Fibroblast of pulmonary artery (primary cell): ENCODE results near the gene DYNC2H1.

Source experiments
- DNase-seq: peaks from one replicate; pipeline ENCODE4 v3.0.0-alpha.2; 2010; ENCODE audit warnings: low read depth
- H3K4me3 ChIP-seq: replicated peaks from 2 replicates; pipeline ENCODE4 v1.5.1; 2011; ENCODE audit warnings: low read depth, mild to moderate bottlenecking, control low read depth, low read length, moderate library complexity
- CTCF ChIP-seq: IDR thresholded peaks from 2 replicates; pipeline ENCODE4 v1.5.1; 2011; ENCODE audit warnings: mild to moderate bottlenecking, control low read depth, low read length, inconsistent platforms; ENCODE audit errors: missing control alignments

Gene DYNC2H1

GRCh38 chr11:103297900-103298299, 188.7 kb downstream of the DYNC2H1 start:
- no peak for TF ChIP-seq CTCF
- DNase-seq, result no peak
- no peak overlapping the region for H3K4me3 ChIP-seq

- H3K4me3 ChIP-seq, result no peak overlapping the region
- no peak for TF ChIP-seq CTCF
- no peak for DNase-seq
Measured at GRCh38 chr11:103315248-103315647, 206.0 kb downstream of the DYNC2H1 start.

- peak; percentile 20 for DNase-seq
- no peak for TF ChIP-seq CTCF
- no peak overlapping the region for H3K4me3 ChIP-seq
Measured at GRCh38 chr11:103317118-103317517, 207.9 kb downstream of the DYNC2H1 start.

- no peak overlapping the region for H3K4me3 ChIP-seq
- no peak for TF ChIP-seq CTCF
- peak; percentile 49 for DNase-seq
Measured at GRCh38 chr11:103322821-103323220, 213.6 kb downstream of the DYNC2H1 start.

- no peak for TF ChIP-seq CTCF
- no peak overlapping the region for H3K4me3 ChIP-seq
- DNase-seq, result no peak
Measured at GRCh38 chr11:103325686-103326069, 216.5 kb downstream of the DYNC2H1 start.

- peak; percentile 89 for DNase-seq
- TF ChIP-seq CTCF, result peak; percentile 84
- H3K4me3 ChIP-seq, result no peak overlapping the region
Measured at GRCh38 chr11:103326070-103326794, 217.0 kb downstream of the DYNC2H1 start.

- TF ChIP-seq CTCF, result no peak
- peak; percentile 79 for DNase-seq
- H3K4me3 ChIP-seq, result no peak overlapping the region
Measured at GRCh38 chr11:103327721-103328120, 218.5 kb downstream of the DYNC2H1 start.
